Central memory CD4-positive, alpha-beta T cell (primary cell): ENCODE data around the gene SEMA3E.
"Not testable (repeated sequence)": the region's sequence is repeated elsewhere in the genome, so short reads cannot be mapped to it uniquely, and the experiment has no call there.

Experiments
- DNase-seq: peaks from one replicate; pipeline ENCODE4 v3.0.0; 2022

The SEMA3E gene

GRCh38 chr7:83484826-83485225, 164.1 kb downstream of the SEMA3E start:
- DNase-seq = no peak

GRCh38 chr7:83484266-83484665, 164.7 kb downstream of the SEMA3E start:
- DNase-seq = no peak

- DNase-seq = no peak
Observed at GRCh38 chr7:83478616-83479015, 170.3 kb downstream of the SEMA3E start.

DNA sequence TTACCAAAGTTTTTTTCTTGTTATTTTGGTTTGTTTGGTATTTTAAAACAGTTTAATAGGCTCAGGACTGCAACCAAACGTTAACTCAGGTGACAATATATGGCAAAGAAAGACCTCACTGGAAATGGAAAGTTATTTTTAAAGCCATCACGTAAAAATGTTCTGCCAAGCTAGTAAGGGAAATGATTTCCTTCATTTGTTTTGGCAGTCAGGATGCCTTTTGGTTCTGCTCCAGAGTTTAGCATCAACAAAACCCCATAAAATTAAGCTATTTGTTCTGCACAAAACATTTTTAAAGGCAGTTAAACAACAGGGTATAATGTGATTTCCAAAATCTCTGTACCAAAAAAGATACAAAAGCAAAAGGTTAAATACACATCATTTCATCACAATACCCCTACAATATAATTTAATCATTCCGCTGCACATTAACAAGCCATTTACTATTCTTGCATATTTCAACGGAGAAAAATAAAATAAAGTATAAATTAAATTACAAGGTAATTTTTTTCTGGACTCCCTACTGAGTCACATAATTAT, 172.4 kb downstream of the SEMA3E start:
- DNase-seq = no peak

GRCh38 chr7:83475420-83475819, 173.5 kb downstream of the SEMA3E start:
- no peak for DNase-seq

- DNase-seq = no peak
Observed at GRCh38 chr7:83472376-83472775, 176.6 kb downstream of the SEMA3E start.

- no peak for DNase-seq
Observed at GRCh38 chr7:83469491-83469890, 179.4 kb downstream of the SEMA3E start.

- no peak for DNase-seq
Observed at GRCh38 chr7:83469076-83469475, 179.9 kb downstream of the SEMA3E start.

GRCh38 chr7:83468251-83468739, 180.6 kb downstream of the SEMA3E start:
- no peak for DNase-seq

DNA sequence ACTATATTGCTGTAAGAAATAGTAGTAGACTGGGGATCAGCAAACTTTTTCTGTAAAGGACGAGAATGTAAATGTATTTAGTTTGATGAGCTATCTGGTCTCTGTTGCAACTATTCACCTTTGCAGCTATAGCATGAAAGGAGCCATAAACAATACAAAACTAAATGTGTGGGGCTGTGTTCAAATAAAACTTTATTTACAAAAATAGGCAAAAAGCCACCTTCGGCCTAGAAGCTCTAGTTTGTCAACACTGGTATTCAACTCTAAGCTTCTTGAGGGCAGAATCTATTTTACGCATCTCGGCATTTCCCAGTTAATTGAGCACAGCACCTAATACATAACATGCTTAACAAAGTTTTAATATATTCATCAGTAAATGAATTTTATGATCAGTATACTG, 181.4 kb downstream of the SEMA3E start:
- no peak for DNase-seq

- no peak for DNase-seq
Observed at GRCh38 chr7:83466956-83467355, 182.0 kb downstream of the SEMA3E start.

DNA sequence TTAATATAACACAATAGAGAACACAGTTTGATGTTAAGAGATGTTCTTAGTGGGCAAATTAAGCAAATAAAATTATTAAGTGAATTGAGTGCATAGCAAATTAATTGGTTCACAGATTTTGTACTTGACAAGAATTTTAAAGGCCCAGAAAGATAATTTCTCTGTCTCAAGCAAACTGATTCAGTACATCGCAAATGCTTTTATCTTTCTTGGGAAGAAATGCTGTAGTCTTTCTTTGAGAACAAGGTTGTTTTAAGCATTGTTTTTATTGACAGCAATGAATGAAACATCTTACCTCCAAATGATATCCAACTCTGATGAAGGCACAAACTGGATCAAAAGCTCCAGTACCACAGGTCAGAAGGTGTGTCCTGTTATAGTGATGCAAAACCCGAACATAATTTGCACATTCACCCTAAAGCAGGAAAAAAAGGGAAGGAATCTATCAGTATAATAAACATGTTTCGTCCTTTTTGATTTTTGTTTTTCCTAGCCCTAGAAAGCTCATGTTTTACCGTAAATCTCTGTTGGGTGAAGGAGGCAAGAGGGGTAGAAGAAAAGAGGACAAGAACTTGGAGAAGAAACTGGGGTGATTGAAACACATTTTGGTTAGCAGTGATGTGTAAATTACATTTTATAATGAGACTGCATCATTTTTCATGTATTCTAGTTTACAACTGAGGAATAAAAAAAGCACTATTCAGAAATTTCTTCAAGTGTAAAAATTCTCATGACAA, 182.6 kb downstream of the SEMA3E start:
- no peak for DNase-seq

GRCh38 chr7:83465643-83466042, 183.3 kb downstream of the SEMA3E start:
- no peak for DNase-seq

DNA sequence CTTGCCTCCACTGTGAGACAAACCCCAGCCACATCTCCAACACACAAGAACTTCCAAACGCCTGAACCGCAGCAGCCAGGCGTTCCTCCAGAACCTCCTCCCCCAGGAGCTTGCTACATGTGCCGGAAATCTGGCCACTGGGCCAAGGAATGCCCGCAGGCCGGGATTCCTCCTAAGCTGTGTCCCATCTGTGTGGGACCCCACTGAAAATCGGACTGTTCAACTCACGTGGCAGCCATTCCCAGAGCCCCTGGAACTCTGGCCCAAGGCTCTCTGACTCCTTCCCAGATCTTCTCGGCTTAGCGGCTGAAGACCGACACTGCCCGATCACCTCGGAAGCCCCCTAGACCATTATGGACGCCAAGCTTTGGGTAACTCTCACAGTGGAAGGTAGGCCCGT, 187.1 kb downstream of the SEMA3E start:
- not testable (repeated sequence) for DNase-seq

- not testable (repeated sequence) for DNase-seq
Observed at GRCh38 chr7:83459930-83460653, 188.8 kb downstream of the SEMA3E start.

DNA sequence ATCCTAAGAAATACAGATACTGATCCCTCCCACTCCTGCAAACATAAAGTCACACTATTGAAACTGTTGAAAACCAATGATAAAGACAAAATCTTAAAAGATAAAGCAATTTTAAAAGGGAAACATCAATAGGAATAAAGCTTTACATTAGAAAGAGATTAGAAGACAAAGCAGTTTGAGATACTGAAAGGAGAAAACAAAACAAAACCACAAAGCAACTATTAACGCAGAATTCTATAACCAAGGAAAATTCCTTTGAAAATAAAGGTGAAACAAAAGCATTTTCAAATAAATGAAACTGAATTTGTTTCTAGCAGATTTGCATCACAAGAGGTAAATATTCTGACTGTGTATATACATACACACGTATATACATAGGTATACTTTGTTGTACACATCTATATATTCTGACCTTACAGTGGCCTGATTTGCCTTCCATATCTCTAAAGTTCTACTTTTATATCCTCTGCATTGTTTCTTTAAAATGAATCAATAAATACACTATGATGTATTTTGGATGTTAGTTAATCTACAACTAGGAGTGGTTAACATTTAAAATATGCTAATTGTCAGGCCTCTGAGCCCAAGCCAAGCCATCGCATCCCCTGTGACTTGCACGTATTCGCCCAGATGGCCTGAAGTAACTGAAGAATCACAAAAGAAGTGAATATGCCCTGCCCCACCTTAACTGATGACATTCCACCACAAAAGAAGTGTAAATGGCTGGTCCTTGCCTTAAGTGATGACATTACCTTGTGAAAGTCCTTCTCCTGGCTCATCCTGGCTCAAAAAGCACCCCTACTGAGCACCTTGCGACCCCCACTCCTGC, 189.6 kb downstream of the SEMA3E start:
- not testable (repeated sequence) for DNase-seq

DNA sequence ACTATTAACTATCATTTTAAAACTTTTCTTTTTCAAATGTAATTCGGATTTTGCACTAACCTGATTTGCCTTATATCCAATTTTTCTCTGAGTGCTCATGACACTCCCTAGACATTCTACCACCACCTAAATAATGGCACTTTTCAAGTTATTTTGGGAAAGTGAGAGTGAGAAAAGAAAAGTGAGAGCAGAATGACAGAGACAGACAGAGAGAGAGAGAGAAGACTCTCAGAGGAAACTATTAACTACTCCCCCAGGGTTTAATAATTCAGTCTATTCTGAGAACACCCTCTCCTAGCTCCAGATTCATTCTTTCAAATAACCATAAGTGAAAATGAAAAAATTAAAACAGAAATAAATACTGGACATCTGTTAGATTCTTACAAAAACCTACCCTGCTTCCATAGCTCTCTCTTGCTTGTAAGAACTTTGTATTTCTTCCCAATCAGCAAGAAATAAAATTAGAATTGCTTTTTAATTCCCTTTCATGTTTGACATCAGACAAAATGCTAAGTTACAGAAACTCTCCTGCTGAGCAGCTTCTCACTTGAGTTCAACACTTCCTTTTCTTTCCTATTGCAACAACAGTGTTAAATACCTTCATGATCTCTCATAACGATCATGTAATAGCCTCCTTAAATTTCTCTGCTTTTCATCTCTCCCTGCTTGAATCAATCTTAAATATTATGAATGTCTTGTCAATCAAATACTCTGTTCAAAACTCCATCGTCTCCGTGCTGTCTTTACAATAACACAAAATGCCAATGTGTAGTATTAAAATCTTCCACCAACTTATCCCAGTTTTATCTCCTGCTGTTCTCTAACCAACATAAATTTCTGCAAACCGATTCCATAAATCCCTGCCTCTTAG, 191.7 kb downstream of the SEMA3E start:
- DNase-seq = no peak

GRCh38 chr7:83456413-83456812, 192.5 kb downstream of the SEMA3E start:
- DNase-seq = no peak

DNA sequence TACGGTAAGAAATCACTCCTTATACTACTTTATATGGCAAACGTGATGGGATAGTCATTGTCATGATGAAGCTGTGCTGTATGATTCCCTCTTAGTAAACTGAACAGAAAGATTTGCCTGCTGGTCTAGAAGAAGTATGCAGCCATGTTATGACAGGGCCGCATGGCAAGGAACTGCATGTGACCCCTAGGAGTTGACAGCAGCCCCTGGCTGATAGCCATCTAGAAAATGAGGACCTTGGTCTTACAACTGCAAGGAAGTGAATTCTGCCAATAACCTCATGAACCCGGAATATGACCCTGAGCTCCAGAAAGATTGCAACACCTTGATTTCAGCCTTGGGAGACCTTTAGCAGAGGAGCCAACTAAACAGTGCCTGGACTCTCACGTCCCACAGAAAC, 193.3 kb downstream of the SEMA3E start:
- DNase-seq = no peak

DNA sequence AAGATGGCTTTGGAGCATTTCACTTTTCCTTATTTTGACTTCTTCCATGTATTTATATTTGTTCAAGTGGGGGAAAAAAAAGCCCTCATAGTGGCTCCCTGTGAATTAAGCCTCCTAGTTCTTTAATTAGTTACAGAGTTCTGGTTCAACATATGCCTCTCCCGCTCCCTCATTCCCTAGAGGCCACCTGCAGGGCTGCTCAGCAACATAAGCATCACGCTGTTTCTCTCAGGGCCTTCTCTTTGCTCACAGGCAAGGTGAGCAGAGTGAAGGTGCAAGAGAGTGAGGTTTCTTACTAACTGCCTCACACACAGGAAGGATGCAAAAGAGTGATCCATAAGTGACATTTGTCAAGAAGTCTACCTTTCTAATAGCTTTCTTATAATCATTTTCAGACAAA, 196.7 kb downstream of the SEMA3E start:
- no peak for DNase-seq

DNA sequence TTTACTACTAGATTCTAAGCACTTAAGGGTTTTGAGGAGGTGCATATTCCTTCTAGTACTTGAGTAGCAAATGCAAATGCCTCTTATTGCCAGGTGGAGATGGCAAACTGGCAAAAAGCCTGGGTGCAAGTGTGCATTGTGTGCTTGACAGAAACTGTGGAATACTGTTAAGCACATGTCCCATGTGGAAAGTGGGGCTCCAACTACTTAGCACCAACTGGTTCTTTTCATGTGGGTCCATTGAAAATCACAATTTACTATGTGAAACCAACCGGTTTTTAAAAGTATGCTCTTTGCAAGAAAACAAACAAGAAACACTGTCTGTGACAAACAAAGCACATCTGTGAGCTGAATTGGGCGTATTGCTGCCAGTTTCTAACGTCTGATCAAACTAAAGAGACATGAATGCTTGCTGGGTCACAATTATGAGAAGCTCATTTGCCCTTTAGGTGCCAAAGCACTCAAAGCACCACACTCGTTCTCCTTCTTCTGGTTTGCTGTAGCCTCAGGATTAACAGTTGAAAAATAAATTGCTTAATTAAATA, 197.4 kb downstream of the SEMA3E start:
- DNase-seq = no peak

- no peak for DNase-seq
Observed at GRCh38 chr7:83449781-83450180, 199.2 kb downstream of the SEMA3E start.
